Keratinocyte (primary cell): Measurements from ENCODE around the gene HSP90AB1. TPM values are rescaled to one million over a fixed set of nuclear protein-coding genes. Genes with fewer than 3 reads are reported as not detected.

ENCODE experiments used
- DNase-seq: peaks from one replicate; pipeline ENCODE4 v3.0.0-alpha.2; 2011; ENCODE audit warnings: low read depth, missing footprints, low spot score
- FAIRE-seq: peaks from 2 replicates; lab custom pipeline; 2011; peaks lifted over from hg19 to GRCh38; lab: Jason Lieb, UNC
- H2AFZ ChIP-seq: 2 replicates; pipeline ENCODE4 v1.6.0; 2012; ENCODE audit warnings: low read length, control low read depth, inconsistent platforms; ENCODE audit not compliant: control insufficient read depth
- H3K27ac ChIP-seq: 2 replicates; pipeline ENCODE4 v1.5.1; 2011; ENCODE audit warnings: low read length; ENCODE audit not compliant: control insufficient read depth, insufficient read depth
- H3K27me3 ChIP-seq: 3 replicates; pipeline ENCODE4 v1.6.0; 2011; ENCODE audit warnings: low read length; ENCODE audit not compliant: control insufficient read depth, insufficient read depth; ENCODE audit errors: extremely low read depth
- H3K36me3 ChIP-seq, 2 experiments: 2 replicates in 1 of 2; 3 replicates in 1 of 2; pipeline ENCODE4 v1.5.1; 2011; ENCODE audit warnings: low read length in 2 of 2, mild to moderate bottlenecking in 1 of 2; ENCODE audit not compliant: control insufficient read depth in 2 of 2, insufficient read depth in 2 of 2; ENCODE audit errors: extremely low read depth in 1 of 2
- H3K4me1 ChIP-seq: 3 replicates; pipeline ENCODE4 v1.5.1; 2011; ENCODE audit warnings: low read length; ENCODE audit not compliant: control insufficient read depth, insufficient read depth; ENCODE audit errors: extremely low read depth
- H3K4me2 ChIP-seq: 3 replicates; pipeline ENCODE4 v1.6.0; 2011; ENCODE audit warnings: low read depth, low read length; ENCODE audit not compliant: control insufficient read depth, insufficient read depth; ENCODE audit errors: extremely low read depth
- H3K4me3 ChIP-seq, 3 experiments: fragments of 200-600 bp in 1 of 3; sonication (generic) in 1 of 3; 2 replicates in 2 of 3; 3 replicates in 1 of 3; pipeline ENCODE4 v1.5.1; 2011 to 2016; ENCODE audit warnings: low read length in 3 of 3, mild to moderate bottlenecking in 3 of 3, control low read depth in 2 of 3, inconsistent platforms in 1 of 3, low read depth in 1 of 3, mixed read lengths in 1 of 3, mixed run types in 1 of 3, moderate library complexity in 1 of 3; ENCODE audit not compliant: control insufficient read depth in 2 of 3, insufficient read depth in 2 of 3; ENCODE audit errors: extremely low read depth in 1 of 3
- H3K79me2 ChIP-seq: 2 replicates; pipeline ENCODE4 v1.6.0; 2012; ENCODE audit warnings: low read length; ENCODE audit not compliant: control insufficient read depth, insufficient read depth
- H3K9ac ChIP-seq: 3 replicates; pipeline ENCODE4 v1.6.0; 2011; ENCODE audit warnings: low read length; ENCODE audit not compliant: control insufficient read depth, insufficient read depth; ENCODE audit errors: extremely low read depth
- H3K9me1 ChIP-seq: 3 replicates; pipeline ENCODE4 v1.6.0; 2011; ENCODE audit warnings: low read length; ENCODE audit not compliant: control insufficient read depth, insufficient read depth; ENCODE audit errors: extremely low read depth
- H3K9me3 ChIP-seq: 2 replicates; pipeline ENCODE4 v1.5.1; 2012; ENCODE audit warnings: low read depth, low read length; ENCODE audit not compliant: control insufficient read depth
- H4K20me1 ChIP-seq: 3 replicates; pipeline ENCODE4 v1.6.0; 2011; ENCODE audit warnings: low read length; ENCODE audit not compliant: control insufficient read depth, insufficient read depth; ENCODE audit errors: extremely low read depth
- EZH2 ChIP-seq: IDR thresholded peaks from one replicate; pipeline ENCODE4 v1.6.1; 2012; ENCODE audit warnings: inconsistent platforms, mild to moderate bottlenecking, low read length, moderate library complexity
- dilution Hi-C: fragments of 300-500 bp; cut with MboI; formaldehyde crosslinking; loops from one replicate; pipeline ENCODE4 v1.7.0; 2020; ENCODE audit warnings: low sequenced_read_pairs; ENCODE audit not compliant: extremely low pct_ligation_motif_present
- polyA plus RNA-seq, 5 experiments: library from polyadenylated mRNA; depleted of rRNA in 3 of 5; stranded (reverse) in 3 of 5; stranded (forward) in 1 of 5; unstranded in 1 of 5; fragments of >200 nt; gene quantifications; 1 replicate in 1 of 5; 2 replicates in 3 of 5; 3 replicates in 1 of 5; pipeline versions ENCODE4 v1.2.1 to v1.2.3, GENCODE V29; 2011 to 2012; ENCODE audit warnings: missing spikeins in 2 of 5, low read depth in 1 of 5, low replicate concordance in 1 of 5
- TF ChIP-seq, protein P1 (sequence below), 3 experiments: IDR thresholded peaks in 1 of 3; conservative IDR thresholded peaks in 1 of 3; optimal IDR thresholded peaks in 1 of 3; 2 replicates in 2 of 3; 3 replicates in 1 of 3; pipeline versions ENCODE3 to v1.5.1; 2011; ENCODE audit warnings: low read length in 3 of 3, mild to moderate bottlenecking in 3 of 3, moderate library complexity in 2 of 3, control low read depth in 1 of 3, inconsistent platforms in 1 of 3; ENCODE audit not compliant: insufficient read depth in 2 of 3; ENCODE audit errors: extremely low read depth in 1 of 3

Gene HSP90AB1
- polyA plus RNA-seq, 1 donor (not counting 4 experiments of a cell fraction or from before 2014, with no cell fraction given): 1,089 TPM

DNA sequence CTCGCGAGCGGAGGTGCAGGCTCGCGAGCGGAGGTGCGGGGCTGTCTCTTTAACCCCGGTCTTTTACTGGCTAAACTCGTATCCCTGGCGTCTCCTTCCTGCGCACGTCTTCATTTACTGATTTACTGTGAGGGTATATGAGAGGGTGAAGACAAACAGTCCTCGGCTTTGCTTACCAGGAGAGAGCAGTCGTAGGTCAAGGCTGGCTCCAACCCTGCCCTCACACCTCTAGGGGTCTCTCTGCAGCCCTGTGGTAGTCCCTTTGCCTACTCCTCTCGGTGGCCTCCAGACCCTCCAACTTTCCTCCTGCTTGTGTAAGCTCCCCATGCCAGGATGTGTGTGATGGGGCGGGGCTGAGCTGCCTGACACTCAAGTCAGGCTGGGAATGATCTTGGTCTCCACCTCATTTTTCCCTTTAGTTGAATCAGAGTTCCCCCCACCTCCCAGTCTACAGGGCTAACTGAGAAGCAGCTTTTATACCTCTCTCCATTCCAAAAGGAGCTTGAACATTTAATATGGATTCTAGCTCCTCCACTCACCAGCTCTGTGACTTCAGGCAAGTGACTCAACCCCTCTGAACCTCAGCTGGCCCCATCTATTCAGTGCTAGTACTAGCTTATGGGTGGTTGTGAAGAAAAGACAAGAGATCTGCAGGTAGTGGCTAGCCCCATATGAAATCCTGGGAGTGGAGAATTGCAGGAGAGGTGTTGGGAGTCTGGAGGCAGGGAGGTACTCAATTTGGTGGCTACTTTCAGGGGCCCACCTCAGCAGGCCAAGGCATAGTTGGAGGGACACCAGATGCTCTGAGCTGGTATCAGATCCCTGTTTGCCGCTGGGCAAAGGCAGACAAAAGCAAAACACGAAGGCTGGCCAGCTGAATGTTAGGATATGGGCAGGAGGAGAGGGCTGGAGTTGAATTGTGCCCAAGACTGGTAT lies 22.6 kb upstream of the HSP90AB1 start:
- Histone ChIP-seq H3K9ac (peak overlapping the region; percentile 58), H3K4me3 (peak overlapping the region; percentile 60 to 88 (median 82)), H3K27ac (peak overlapping the region; percentile 13), H2AFZ (peak overlapping the region; percentile 79), H3K9me1 (no peaks in the 10 kb centered on the region), H3K4me1 (peaks cover 46% of the 10 kb centered on the region), H4K20me1 (no peaks in the 10 kb centered on the region), H3K79me2 (peaks cover 22% of the 10 kb centered on the region), H3K36me3 (peaks cover 9% of the 10 kb centered on the region in 2 experiments), H3K4me2 (peak overlapping the region; percentile 89), H3K9me3 (no peaks in the 10 kb centered on the region), H3K27me3 (no peaks in the 10 kb centered on the region)
- no peak for FAIRE-seq
- no peak for DNase-seq
- TF ChIP-seq, protein P1, sequence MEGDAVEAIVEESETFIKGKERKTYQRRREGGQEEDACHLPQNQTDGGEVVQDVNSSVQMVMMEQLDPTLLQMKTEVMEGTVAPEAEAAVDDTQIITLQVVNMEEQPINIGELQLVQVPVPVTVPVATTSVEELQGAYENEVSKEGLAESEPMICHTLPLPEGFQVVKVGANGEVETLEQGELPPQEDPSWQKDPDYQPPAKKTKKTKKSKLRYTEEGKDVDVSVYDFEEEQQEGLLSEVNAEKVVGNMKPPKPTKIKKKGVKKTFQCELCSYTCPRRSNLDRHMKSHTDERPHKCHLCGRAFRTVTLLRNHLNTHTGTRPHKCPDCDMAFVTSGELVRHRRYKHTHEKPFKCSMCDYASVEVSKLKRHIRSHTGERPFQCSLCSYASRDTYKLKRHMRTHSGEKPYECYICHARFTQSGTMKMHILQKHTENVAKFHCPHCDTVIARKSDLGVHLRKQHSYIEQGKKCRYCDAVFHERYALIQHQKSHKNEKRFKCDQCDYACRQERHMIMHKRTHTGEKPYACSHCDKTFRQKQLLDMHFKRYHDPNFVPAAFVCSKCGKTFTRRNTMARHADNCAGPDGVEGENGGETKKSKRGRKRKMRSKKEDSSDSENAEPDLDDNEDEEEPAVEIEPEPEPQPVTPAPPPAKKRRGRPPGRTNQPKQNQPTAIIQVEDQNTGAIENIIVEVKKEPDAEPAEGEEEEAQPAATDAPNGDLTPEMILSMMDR (optimal IDR thresholded peaks at IDR 0.05 in 1 of 3, IDR thresholded peaks at IDR 0.05 in 1 of 3, conservative IDR thresholded peaks at IDR 0.05 in 1 of 3; ENCODE audit: extremely low read depth in 1 of 3, insufficient read depth in 2 of 3, low read length in 3 of 3): no peak
- no peak for TF ChIP-seq EZH2
- dilution Hi-C loops: no loop called here

DNA sequence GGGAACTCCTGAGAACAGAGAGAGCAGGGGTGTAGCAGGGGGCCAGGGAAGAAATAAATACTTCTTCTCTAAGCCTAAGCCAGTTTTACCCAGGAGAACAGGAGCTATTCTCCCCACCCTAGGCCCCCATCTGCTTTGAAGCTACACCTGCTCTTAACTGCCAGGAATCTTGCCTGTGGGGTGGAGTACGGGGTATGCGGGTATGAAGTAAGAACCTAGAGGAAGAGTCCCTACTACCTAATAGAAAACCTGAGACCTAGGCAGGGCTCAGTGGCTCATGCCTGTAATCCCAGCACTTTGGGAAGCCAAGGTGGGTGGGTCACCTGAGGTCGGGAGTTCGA lies 22.0 kb upstream of the HSP90AB1 start:
- Histone ChIP-seq H3K27ac (no peak overlapping the region), H3K79me2 (peaks cover 22% of the 10 kb centered on the region), H3K4me3 (peak overlapping the region in 2 of 3 experiments; percentile 82 to 88), H3K4me1 (peaks cover 46% of the 10 kb centered on the region), H3K9me1 (no peaks in the 10 kb centered on the region), H3K36me3 (peaks cover 10 to 11% of the 10 kb centered on the region in 2 experiments), H2AFZ (no peak overlapping the region), H3K9me3 (no peaks in the 10 kb centered on the region), H3K4me2 (peak overlapping the region; percentile 89), H3K9ac (no peak overlapping the region), H3K27me3 (no peaks in the 10 kb centered on the region), H4K20me1 (no peaks in the 10 kb centered on the region)
- FAIRE-seq (no peak), DNase-seq (no peak)
- TF ChIP-seq, protein P1 (optimal IDR thresholded peaks at IDR 0.05 in 1 of 3, IDR thresholded peaks at IDR 0.05 in 1 of 3, conservative IDR thresholded peaks at IDR 0.05 in 1 of 3; ENCODE audit: extremely low read depth in 1 of 3, insufficient read depth in 2 of 3, low read length in 3 of 3): no peak
- no peak for TF ChIP-seq EZH2
- dilution Hi-C loops: no loop called here
